HTR-8/SVneo (cell line): ENCODE results near the gene TMOD1.
"Not testable (repeated sequence)": the region's sequence is repeated elsewhere in the genome, so short reads cannot be mapped to it uniquely, and the experiment has no call there.

ENCODE experiments used
- DNase-seq: peaks from one replicate; pipeline ENCODE4 v3.0.0; 2011; ENCODE audit warnings: low spot score, mixed read lengths; ENCODE audit not compliant: insufficient read length
- FAIRE-seq: peaks from 2 replicates; lab custom pipeline; 2011; peaks lifted over from hg19 to GRCh38; lab: Jason Lieb, UNC

The TMOD1 gene

GRCh38 chr9:97562542-97562941 lies 61.1 kb downstream of the TMOD1 start:
- FAIRE-seq, result no peak
- DNase-seq, result no peak

- DNase-seq, result no peak
- FAIRE-seq, result no peak
These were observed 62.1 kb downstream of the TMOD1 start for GRCh38 chr9:97563458-97564135.

- no peak for FAIRE-seq
- peak; percentile 29 for DNase-seq
These were observed 63.1 kb downstream of the TMOD1 start for GRCh38 chr9:97564291-97565175.

GRCh38 chr9:97565262-97565661 lies 63.8 kb downstream of the TMOD1 start:
- DNase-seq (no peak), FAIRE-seq (no peak)

GRCh38 chr9:97567182-97567893 lies 65.9 kb downstream of the TMOD1 start:
- FAIRE-seq (no peak), DNase-seq (no peak)

GRCh38 chr9:97567894-97568202 lies 66.4 kb downstream of the TMOD1 start:
- FAIRE-seq (no peak), DNase-seq (no peak)

- FAIRE-seq (no peak), DNase-seq (no peak)
These were observed 67.2 kb downstream of the TMOD1 start for GRCh38 chr9:97568461-97569275.

GRCh38 chr9:97570899-97571298 lies 69.4 kb downstream of the TMOD1 start:
- FAIRE-seq (no peak), DNase-seq (no peak)

- DNase-seq (no peak), FAIRE-seq (no peak)
These were observed 70.2 kb downstream of the TMOD1 start for GRCh38 chr9:97571664-97572063.

GRCh38 chr9:97572196-97572891 lies 70.9 kb downstream of the TMOD1 start:
- DNase-seq, result no peak
- no peak for FAIRE-seq

- FAIRE-seq, result no peak
These were observed 71.5 kb downstream of the TMOD1 start for GRCh38 chr9:97572892-97573365.

GRCh38 chr9:97573482-97574073 lies 72.1 kb downstream of the TMOD1 start:
- DNase-seq, result no peak
- no peak for FAIRE-seq

More at GRCh38 chr9:97572892-97573365, 71.5 kb downstream of the TMOD1 start:
- no peak for DNase-seq

- not testable (repeated sequence) for DNase-seq, FAIRE-seq
These were observed 72.7 kb downstream of the TMOD1 start for GRCh38 chr9:97574101-97574571.

GRCh38 chr9:97574921-97575672 lies 73.6 kb downstream of the TMOD1 start:
- FAIRE-seq, DNase-seq: not testable (repeated sequence)

GRCh38 chr9:97575673-97576200 lies 74.3 kb downstream of the TMOD1 start:
- FAIRE-seq (no peak), DNase-seq (no peak)

GRCh38 chr9:97577051-97577450 lies 75.6 kb downstream of the TMOD1 start:
- no peak for FAIRE-seq
- DNase-seq, result no peak

- FAIRE-seq, result no peak
- no peak for DNase-seq
These were observed 77.4 kb downstream of the TMOD1 start for GRCh38 chr9:97578846-97579245.

GRCh38 chr9:97579914-97580313 lies 78.4 kb downstream of the TMOD1 start:
- DNase-seq, result no peak

More at GRCh38 chr9:97579914-97580313, 78.4 kb downstream of the TMOD1 start:
- FAIRE-seq, result no peak
